ENCODE results near the gene SH2D2A. TPM values are rescaled to one million over a fixed set of nuclear protein-coding genes. Genes with fewer than 3 reads are reported as not detected.

SH2D2A gene
- total RNA-seq, 1 donor from 2014 or later, result 0.88 TPM

- Histone ChIP-seq H3K27me3 (ENCODE audit: low read depth) (peaks cover 18% of the 10 kb centered on the region), H3K27ac (replicated peaks) (no peak overlapping the region), H3K4me3 (no peak overlapping the region), H3K36me3 (no peaks in the 10 kb centered on the region), H3K4me1 (no peaks in the 10 kb centered on the region), H3K9me3 (replicated peaks) (no peaks in the 10 kb centered on the region)
- intact Hi-C loops (cut with micrococcal nuclease), result no loop called here
- no peak for TF ChIP-seq CTCF (IDR thresholded peaks at IDR 0.05; ENCODE audit: borderline replicate concordance)
- DNase-seq, result no peak
Observed at GRCh38 chr1:156822680-156823079, 6.0 kb upstream of the SH2D2A start.

- Histone ChIP-seq H3K27me3 (ENCODE audit: low read depth) (peaks cover 11% of the 10 kb centered on the region), H3K9me3 (replicated peaks) (no peaks in the 10 kb centered on the region), H3K27ac (replicated peaks) (no peak overlapping the region), H3K4me1 (no peaks in the 10 kb centered on the region), H3K4me3 (no peak overlapping the region), H3K36me3 (no peaks in the 10 kb centered on the region)
- no peak for TF ChIP-seq CTCF (IDR thresholded peaks at IDR 0.05; ENCODE audit: borderline replicate concordance)
- intact Hi-C loops (cut with micrococcal nuclease), result no loop called here
- no peak for DNase-seq
Observed at GRCh38 chr1:156821801-156822200, 5.2 kb upstream of the SH2D2A start.

GRCh38 chr1:156815961-156816422 is 656 bp downstream of the SH2D2A start:
- H3K9me3 ChIP-seq (replicated peaks), result no peaks in the 10 kb centered on the region

GRCh38 chr1:156815307-156815826 is 1.3 kb downstream of the SH2D2A start:
- H3K36me3 ChIP-seq, result no peaks in the 10 kb centered on the region
- TF ChIP-seq CTCF (IDR thresholded peaks at IDR 0.05; ENCODE audit: borderline replicate concordance), result no peak
- H3K4me3 ChIP-seq, result peak overlapping the region; percentile 65
- intact Hi-C loops (cut with micrococcal nuclease), result no loop called here
- H3K9me3 ChIP-seq (replicated peaks), result no peaks in the 10 kb centered on the region
- DNase-seq, result peak; percentile 72
- H3K27me3 ChIP-seq (ENCODE audit: low read depth), result peaks cover 33% of the 10 kb centered on the region
- peaks cover 28% of the 10 kb centered on the region for H3K4me1 ChIP-seq
- peak overlapping the region; percentile 81 for H3K27ac ChIP-seq (replicated peaks)

More at GRCh38 chr1:156815961-156816422, 656 bp downstream of the SH2D2A start:
- DNase-seq, result no peak
- H3K27me3 ChIP-seq (ENCODE audit: low read depth), result peaks cover 30% of the 10 kb centered on the region
- TF ChIP-seq CTCF (IDR thresholded peaks at IDR 0.05; ENCODE audit: borderline replicate concordance), result no peak
- peak overlapping the region; percentile 81 for H3K27ac ChIP-seq (replicated peaks)
- peak overlapping the region; percentile 65 for H3K4me3 ChIP-seq
- H3K4me1 ChIP-seq, result peaks cover 28% of the 10 kb centered on the region
- H3K36me3 ChIP-seq, result no peaks in the 10 kb centered on the region
- intact Hi-C loops (cut with micrococcal nuclease), result no loop called here

- no peaks in the 10 kb centered on the region for H3K36me3 ChIP-seq
- peaks cover 28% of the 10 kb centered on the region for H3K4me1 ChIP-seq
- intact Hi-C loops (cut with micrococcal nuclease), result no loop called here
- TF ChIP-seq CTCF (IDR thresholded peaks at IDR 0.05; ENCODE audit: borderline replicate concordance), result no peak
- H3K27ac ChIP-seq (replicated peaks), result peak overlapping the region; percentile 81
- peaks cover 33% of the 10 kb centered on the region for H3K27me3 ChIP-seq (ENCODE audit: low read depth)
- H3K9me3 ChIP-seq (replicated peaks), result no peaks in the 10 kb centered on the region
- DNase-seq, result no peak
- peak overlapping the region; percentile 65 for H3K4me3 ChIP-seq
Observed at GRCh38 chr1:156814571-156815260, 1.9 kb downstream of the SH2D2A start.

All from left ventricle myocardium inferior (tissue), 1 donor.